K562 (cell line): Measurements from ENCODE around the gene CCDC106. TPM values are rescaled to one million over a fixed set of nuclear protein-coding genes. Genes with fewer than 3 reads are reported as not detected.

Experiments used
- ARID2 ChIP-seq: fragments of 450-650 bp; IDR thresholded peaks from 2 replicates; pipeline ENCODE4 v1.6.1; 2017; ENCODE audit warnings: antibody characterized with exemption, mild to moderate bottlenecking
- CCAR2 ChIP-seq: fragments of 200-400 bp; formaldehyde crosslinking; IDR thresholded peaks from 2 replicates; pipeline ENCODE4 v1.6.1; 2017; ENCODE audit warnings: mild to moderate bottlenecking, low read depth, low read length
- FOXA1 ChIP-seq: fragments of 450-650 bp; IDR thresholded peaks from 2 replicates; pipeline ENCODE4 v1.6.1; 2016; ENCODE audit warnings: mild to moderate bottlenecking, borderline replicate concordance
- MGA ChIP-seq: fragments of 450-650 bp; IDR thresholded peaks from 2 replicates; pipeline ENCODE4 v1.6.1; 2016; ENCODE audit warnings: mild to moderate bottlenecking, moderate library complexity
- polyA plus RNA-seq, 8 experiments: library from polyadenylated mRNA; depleted of rRNA in 4 of 8; stranded (reverse) in 5 of 8; unstranded in 3 of 8; fragments of >200 nt; fragmentation: Nextera tagmentation in 2 of 8; fragmentation: Illumina TruSeq in 1 of 8; extraction: Ambion mirVana in 2 of 8; extraction: Trizol in 1 of 8; gene quantifications; 2 replicates each; pipeline versions ENCODE4 v1.2.1 to v1.2.3, GENCODE V29; 2011 to 2014; ENCODE audit warnings: inconsistent platforms in 1 of 8, missing spikeins in 1 of 8
- total RNA-seq, 7 experiments: library from RNA; depleted of rRNA in 6 of 7; stranded (reverse); fragments of >200 nt in 6 of 7; fragmentation: Illumina TruSeq in 2 of 7; extraction: Trizol in 2 of 7; gene quantifications; 2 replicates each; pipeline versions ENCODE4 v1.2.1 to v1.2.3, GENCODE V29; 2011 to 2021; ENCODE audit warnings: low replicate concordance in 1 of 7
- TF ChIP-seq, protein P1 (sequence below): fragments of 200-800 bp; sonication (Bioruptor generic); IDR thresholded peaks from 2 replicates; pipeline ENCODE4 v1.6.1; 2016; ENCODE audit warnings: missing genetic modification characterization, missing compliant biosample characterization

Gene CCDC106
- total and polyA plus RNA-seq, 9 of the 15 experiments (the other 6 are each of a cell fraction or from before 2014, with no cell fraction given) = 0.10 to 27.5 (median 15.0) TPM; not detected in 1

DNA sequence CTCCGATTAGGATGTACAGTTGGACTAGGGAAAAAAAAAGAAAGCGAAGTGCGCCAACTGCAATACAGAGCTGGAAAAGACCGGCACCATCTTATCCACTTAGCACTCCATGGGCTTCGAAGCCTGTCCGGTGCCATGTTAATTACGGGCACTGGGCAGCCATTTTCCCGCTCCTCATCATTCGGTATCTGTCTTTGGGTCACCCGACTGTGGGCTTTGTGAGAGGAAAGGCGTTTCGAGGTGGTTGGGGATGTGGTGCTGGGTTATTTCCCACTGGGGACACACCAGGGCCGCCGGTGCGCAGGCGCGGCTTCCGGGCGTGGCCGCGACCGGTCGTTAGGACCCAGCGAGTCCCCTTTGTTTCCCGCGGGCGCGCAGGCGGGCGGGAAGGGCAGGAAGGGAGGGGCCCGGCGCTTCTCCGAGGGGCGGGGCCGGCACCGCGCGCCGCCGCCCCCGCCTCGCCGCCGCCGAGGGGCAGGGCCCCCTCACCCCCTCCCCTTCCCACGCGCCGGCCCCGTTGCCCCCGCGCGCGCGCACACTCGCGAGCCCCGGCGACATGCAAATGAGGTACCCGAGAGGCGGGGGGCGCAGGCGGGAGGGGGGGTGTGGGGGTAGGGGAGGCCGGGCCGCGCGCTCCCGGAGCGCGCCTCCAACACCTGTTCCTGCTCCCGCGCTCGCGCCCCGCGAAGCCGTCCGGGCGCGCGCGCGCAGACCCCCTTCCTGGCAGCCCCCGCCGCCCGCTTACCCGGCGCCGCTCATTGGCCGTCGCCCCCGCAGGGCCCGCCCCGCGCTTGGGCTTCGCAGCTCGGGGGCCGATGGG lies 48.0 kb upstream of the CCDC106 start, which contains the start of gene ZNF524 (continued):
- TF ChIP-seq, protein P1, sequence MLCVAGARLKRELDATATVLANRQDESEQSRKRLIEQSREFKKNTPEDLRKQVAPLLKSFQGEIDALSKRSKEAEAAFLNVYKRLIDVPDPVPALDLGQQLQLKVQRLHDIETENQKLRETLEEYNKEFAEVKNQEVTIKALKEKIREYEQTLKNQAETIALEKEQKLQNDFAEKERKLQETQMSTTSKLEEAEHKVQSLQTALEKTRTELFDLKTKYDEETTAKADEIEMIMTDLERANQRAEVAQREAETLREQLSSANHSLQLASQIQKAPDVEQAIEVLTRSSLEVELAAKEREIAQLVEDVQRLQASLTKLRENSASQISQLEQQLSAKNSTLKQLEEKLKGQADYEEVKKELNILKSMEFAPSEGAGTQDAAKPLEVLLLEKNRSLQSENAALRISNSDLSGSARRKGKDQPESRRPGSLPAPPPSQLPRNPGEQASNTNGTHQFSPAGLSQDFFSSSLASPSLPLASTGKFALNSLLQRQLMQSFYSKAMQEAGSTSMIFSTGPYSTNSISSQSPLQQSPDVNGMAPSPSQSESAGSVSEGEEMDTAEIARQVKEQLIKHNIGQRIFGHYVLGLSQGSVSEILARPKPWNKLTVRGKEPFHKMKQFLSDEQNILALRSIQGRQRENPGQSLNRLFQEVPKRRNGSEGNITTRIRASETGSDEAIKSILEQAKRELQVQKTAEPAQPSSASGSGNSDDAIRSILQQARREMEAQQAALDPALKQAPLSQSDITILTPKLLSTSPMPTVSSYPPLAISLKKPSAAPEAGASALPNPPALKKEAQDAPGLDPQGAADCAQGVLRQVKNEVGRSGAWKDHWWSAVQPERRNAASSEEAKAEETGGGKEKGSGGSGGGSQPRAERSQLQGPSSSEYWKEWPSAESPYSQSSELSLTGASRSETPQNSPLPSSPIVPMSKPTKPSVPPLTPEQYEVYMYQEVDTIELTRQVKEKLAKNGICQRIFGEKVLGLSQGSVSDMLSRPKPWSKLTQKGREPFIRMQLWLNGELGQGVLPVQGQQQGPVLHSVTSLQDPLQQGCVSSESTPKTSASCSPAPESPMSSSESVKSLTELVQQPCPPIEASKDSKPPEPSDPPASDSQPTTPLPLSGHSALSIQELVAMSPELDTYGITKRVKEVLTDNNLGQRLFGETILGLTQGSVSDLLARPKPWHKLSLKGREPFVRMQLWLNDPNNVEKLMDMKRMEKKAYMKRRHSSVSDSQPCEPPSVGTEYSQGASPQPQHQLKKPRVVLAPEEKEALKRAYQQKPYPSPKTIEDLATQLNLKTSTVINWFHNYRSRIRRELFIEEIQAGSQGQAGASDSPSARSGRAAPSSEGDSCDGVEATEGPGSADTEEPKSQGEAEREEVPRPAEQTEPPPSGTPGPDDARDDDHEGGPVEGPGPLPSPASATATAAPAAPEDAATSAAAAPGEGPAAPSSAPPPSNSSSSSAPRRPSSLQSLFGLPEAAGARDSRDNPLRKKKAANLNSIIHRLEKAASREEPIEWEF (CRISPR knock-in tag) = no peak
- no peak for TF ChIP-seq CCAR2
- TF ChIP-seq MGA = no peak
- no peak for TF ChIP-seq FOXA1
- TF ChIP-seq ARID2 = no peak
